HG03571 (cell line): ENCODE measurements around the gene TAAR2.
A peak's percentile ranks its signal among the peaks of the same experiment; 100 is the strongest.
"Not testable (repeated sequence)": the region's sequence is repeated elsewhere in the genome, so short reads cannot be mapped to it uniquely, and the experiment has no call there.

Source experiments
- ATAC-seq: cut with Tn5 transposase; IDR thresholded peaks from one replicate; pipeline ENCODE4 v1.9.1; 2021; ENCODE audit not compliant: unreplicated experiment

TAAR2 gene

DNA sequence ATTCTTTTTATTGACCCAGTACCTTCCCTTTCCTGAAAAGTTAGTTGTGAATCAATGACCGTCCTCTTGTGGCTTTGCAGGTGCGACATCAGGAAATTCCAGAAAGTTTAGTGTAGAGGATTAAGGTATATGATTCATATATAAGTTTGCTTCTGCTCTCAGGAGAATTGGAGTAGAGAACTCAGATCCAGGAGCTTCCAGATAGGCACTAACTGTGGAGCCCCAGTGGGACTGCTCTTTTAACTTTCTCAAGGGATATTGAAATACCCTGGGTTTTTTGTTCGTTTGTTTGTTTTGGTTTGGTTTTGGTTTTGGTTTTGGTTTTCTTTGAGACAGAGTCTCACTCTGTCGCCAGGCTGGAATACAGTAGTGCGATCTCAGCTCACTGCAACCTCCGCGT is 9.5 kb downstream of the TAAR2 start:
- no peak for ATAC-seq

DNA sequence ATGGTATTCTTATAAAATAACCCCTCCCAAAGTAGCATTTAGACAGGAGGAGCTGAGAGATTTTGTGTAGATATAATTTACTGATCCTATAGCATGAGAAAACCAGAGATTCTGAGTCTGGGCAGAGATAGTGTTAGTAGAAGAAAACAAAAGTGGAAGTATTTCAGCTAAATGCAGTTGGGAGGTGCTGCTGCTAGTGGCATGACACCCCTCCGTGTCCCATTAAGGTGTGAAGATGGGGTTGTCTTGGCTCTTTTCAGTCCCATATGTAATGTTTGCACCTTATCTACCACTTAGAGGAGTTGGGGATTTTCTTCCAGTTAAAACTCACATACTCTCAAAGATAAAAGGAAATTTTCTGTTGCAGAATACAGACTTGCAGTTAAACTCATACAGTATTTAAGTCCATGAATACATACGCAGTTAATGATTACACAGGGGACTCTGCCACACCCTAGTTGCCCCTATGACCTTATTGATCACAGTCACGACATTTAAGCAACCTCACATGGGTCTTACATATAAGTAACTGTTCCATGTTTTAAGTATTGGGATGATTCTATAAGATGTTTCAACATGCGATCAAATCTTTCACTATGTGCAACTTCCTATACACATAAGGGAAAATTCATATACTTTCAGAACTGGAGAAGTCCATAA is 11.5 kb downstream of the TAAR2 start:
- no peak for ATAC-seq

GRCh38 chr6:132611616-132612015 is 12.5 kb downstream of the TAAR2 start:
- no peak for ATAC-seq

- peak; percentile 95 for ATAC-seq
Measured at GRCh38 chr6:132607544-132608233, 16.4 kb downstream of the TAAR2 start.

GRCh38 chr6:132604635-132605152 is 19.4 kb downstream of the TAAR2 start:
- ATAC-seq, result no peak

- not testable (repeated sequence) for ATAC-seq
Measured at GRCh38 chr6:132600900-132601299, 23.2 kb downstream of the TAAR2 start.

GRCh38 chr6:132598473-132598872 is 25.6 kb downstream of the TAAR2 start:
- peak; percentile 76 for ATAC-seq

- ATAC-seq, result no peak
Measured at GRCh38 chr6:132596201-132596600, 27.9 kb downstream of the TAAR2 start.

DNA sequence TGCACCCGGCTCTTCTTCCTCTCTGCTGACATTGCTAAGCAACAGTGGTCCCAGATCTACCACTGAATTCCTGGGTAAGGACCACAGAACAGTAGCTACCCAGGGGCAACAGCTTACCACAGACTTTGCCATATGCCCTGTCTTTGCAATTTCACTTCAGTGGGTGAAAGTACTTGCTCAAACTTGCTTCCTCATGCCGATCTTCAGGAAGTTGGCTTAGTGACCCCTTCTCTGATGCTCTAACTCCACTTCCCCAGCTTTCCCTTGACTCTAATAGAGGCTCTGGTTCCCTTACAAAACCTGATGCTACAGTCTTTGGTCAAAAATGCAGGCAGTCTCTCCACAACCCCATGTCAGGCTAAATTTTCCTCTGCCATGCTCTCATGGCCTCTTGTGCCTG is 31.2 kb downstream of the TAAR2 start:
- ATAC-seq, result no peak

DNA sequence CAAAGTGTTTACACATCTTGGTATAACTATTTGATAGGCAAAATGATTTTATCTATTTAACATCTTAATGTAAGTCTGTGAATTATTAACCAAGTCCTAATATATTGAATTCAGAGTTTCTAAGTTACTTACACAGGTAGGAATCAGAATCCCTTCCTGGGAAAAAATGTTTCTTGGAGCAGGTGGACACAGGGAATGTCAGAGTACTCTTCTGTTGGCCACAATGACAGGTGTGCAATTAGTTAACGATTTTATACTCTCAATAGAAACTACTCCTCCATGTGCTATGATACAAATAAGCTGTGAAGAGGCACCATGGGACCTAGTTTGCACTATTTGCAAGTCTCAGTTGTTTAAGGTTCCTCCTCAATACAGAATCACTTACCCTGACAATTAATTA is 33.7 kb downstream of the TAAR2 start:
- no peak for ATAC-seq

DNA sequence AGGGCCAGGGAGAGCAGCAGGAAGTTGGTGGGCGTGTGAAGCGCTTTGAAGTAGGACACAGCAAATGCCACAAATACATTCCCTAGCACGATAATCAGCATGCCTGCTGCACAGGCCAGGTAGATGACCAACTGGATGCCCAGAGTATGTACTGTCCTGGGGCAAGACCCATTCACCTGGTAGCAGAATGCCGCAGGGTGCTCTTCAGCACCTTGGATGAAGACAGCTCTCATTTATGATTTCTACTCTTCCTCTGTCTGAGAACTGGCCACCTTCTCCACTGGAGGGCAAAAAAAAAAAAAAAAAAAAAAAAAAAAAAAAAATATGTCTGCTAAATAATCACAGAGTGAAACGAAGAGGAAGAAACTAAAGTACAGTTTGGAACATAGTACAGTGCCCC is 34.6 kb downstream of the TAAR2 start, which contains the start of gene TAAR5:
Gene TAAR5 (minus strand): TSS at position 288 of the 400 bp plus-strand sequence. CDS start 55 bp downstream, at position 233.
- no peak for ATAC-seq

GRCh38 chr6:132587424-132587823 is 36.7 kb downstream of the TAAR2 start:
- ATAC-seq, result no peak

DNA sequence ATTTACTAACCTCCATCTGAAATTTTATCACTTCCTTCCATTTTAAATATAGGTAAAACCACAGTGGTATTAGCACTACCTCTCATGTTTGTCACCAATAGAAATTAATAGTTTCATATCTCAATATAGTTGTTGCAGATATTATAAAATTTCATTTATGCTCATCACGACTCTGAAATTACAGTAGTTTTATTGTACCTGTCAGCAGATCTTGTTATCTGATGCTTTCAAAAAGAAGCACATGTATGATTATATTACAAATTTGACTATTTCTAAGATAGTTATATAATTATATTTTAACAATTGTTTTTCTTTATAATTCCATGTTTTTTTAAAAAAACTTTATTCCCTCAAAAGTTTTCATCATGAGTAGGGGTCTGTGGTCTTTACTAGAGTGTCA is 39.4 kb downstream of the TAAR2 start:
- no peak for ATAC-seq

GRCh38 chr6:132571774-132572173 is 52.3 kb downstream of the TAAR2 start:
- no peak for ATAC-seq

DNA sequence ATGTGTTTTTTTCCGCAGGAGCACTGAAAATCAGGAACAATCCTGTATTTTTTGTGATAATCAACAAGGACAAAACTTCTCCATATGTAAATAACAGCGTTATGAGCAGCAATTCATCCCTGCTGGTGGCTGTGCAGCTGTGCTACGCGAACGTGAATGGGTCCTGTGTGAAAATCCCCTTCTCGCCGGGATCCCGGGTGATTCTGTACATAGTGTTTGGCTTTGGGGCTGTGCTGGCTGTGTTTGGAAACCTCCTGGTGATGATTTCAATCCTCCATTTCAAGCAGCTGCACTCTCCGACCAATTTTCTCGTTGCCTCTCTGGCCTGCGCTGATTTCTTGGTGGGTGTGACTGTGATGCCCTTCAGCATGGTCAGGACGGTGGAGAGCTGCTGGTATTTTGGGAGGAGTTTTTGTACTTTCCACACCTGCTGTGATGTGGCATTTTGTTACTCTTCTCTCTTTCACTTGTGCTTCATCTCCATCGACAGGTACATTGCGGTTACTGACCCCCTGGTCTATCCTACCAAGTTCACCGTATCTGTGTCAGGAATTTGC is 53.8 kb downstream of the TAAR2 start, which contains the start of gene TAAR6:
Gene TAAR6 (plus strand): TSS at position 102 of the 557 bp plus-strand sequence. CDS start 0 bp downstream, at position 102.
- no peak for ATAC-seq

- ATAC-seq, result no peak
Measured at GRCh38 chr6:132569170-132569569, 54.9 kb downstream of the TAAR2 start.

DNA sequence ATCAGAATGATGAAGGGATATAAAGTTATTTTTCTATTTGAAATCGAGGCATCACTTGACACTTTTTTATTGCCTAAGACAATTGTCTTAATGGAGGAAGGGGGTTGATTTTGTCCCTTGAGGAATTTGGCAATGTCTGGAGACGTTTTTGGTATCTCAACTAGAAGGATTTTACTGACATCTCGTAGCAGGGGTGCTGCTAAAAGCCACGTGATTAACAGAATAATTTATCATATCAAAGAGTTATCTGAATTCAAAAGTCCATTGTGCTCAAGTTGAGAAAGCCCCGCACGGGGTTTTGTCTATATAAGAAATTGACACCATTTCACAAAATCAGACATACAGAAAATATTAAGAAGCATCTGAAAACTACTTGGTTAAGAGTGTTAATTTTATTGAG is 55.5 kb downstream of the TAAR2 start:
- ATAC-seq, result no peak

- no peak for ATAC-seq
Measured at GRCh38 chr6:132567566-132567965, 56.5 kb downstream of the TAAR2 start.
